ENCODE data around the gene GAPDH.

DNA sequence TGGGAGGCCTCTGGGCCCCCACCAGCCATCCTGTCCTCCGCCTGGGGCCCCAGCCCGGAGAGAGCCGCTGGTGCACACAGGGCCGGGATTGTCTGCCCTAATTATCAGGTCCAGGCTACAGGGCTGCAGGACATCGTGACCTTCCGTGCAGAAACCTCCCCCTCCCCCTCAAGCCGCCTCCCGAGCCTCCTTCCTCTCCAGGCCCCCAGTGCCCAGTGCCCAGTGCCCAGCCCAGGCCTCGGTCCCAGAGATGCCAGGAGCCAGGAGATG is 729 bp upstream of the GAPDH start:
- TF ChIP-seq, protein P1, sequence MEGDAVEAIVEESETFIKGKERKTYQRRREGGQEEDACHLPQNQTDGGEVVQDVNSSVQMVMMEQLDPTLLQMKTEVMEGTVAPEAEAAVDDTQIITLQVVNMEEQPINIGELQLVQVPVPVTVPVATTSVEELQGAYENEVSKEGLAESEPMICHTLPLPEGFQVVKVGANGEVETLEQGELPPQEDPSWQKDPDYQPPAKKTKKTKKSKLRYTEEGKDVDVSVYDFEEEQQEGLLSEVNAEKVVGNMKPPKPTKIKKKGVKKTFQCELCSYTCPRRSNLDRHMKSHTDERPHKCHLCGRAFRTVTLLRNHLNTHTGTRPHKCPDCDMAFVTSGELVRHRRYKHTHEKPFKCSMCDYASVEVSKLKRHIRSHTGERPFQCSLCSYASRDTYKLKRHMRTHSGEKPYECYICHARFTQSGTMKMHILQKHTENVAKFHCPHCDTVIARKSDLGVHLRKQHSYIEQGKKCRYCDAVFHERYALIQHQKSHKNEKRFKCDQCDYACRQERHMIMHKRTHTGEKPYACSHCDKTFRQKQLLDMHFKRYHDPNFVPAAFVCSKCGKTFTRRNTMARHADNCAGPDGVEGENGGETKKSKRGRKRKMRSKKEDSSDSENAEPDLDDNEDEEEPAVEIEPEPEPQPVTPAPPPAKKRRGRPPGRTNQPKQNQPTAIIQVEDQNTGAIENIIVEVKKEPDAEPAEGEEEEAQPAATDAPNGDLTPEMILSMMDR (IDR thresholded peaks at IDR 0.05; ENCODE audit: insufficient read depth, low read depth, low read length): no peak
- no peak for TF ChIP-seq EZH2 (IDR thresholded peaks at IDR 0.05; ENCODE audit: insufficient read depth, low read length)

Measured in astrocyte (in vitro differentiated cells and primary cell).